Thymus (tissue), 11 donors: ENCODE data around the gene CD99L2. TPM values are rescaled to one million over a fixed set of nuclear protein-coding genes. Genes with fewer than 3 reads are reported as not detected.

Source experiments
- DNase-seq, 9 donors: peaks; one replicate each; pipeline ENCODE4 v3.0.0-alpha.2; 2013; ENCODE audit warnings: low spot score in 9 of 9, low read depth in 6 of 9, missing footprints in 1 of 9
- H3K27ac ChIP-seq, 2 donors: one replicate each; pipeline ENCODE4 v1.5.1; 2013; ENCODE audit warnings: control low read depth in 1 of 2, low read depth in 1 of 2, low read length in 1 of 2, mild to moderate bottlenecking in 1 of 2, moderate library complexity in 1 of 2
- H3K27me3 ChIP-seq, 2 donors: one replicate each; pipeline ENCODE4 v1.5.1; 2013; ENCODE audit warnings: low read length in 1 of 2; ENCODE audit not compliant: control insufficient read depth in 2 of 2, insufficient read depth in 1 of 2
- H3K36me3 ChIP-seq, 2 donors: one replicate each; pipeline ENCODE4 v1.5.1; 2013; ENCODE audit warnings: low read length in 1 of 2, mild to moderate bottlenecking in 1 of 2, moderate library complexity in 1 of 2; ENCODE audit not compliant: control insufficient read depth in 2 of 2, insufficient read depth in 2 of 2
- H3K4me1 ChIP-seq, 2 donors: one replicate each; pipeline ENCODE4 v1.5.1; 2013; ENCODE audit warnings: low read length in 2 of 2; ENCODE audit not compliant: control insufficient read depth in 2 of 2, insufficient read depth in 2 of 2
- H3K4me3 ChIP-seq, 2 donors: one replicate each; pipeline ENCODE4 v1.5.1; 2013; ENCODE audit warnings: low read length in 2 of 2, control low read depth in 1 of 2, mild to moderate bottlenecking in 1 of 2
- H3K9me3 ChIP-seq, 2 donors: one replicate each; pipeline ENCODE4 v1.5.1; 2013; ENCODE audit warnings: low read length in 1 of 2, mild to moderate bottlenecking in 1 of 2; ENCODE audit not compliant: control insufficient read depth in 2 of 2, insufficient read depth in 1 of 2
- WGBS: extraction: QIAGEN DNeasy Blood & Tissue Kit; methylation state at CpG from one replicate; pipeline ENCODE4 v1.1.7; 2013; 5-methylcytosine and 5-hydroxymethylcytosine counted together
- polyA plus RNA-seq: library from polyadenylated mRNA; stranded (reverse); fragments of 200-250 nt; gene quantifications from one replicate; pipeline ENCODE4 v1.2.3, GENCODE V29; 2013
- total RNA-seq: library from RNA; stranded (reverse); fragments of 120-200 nt; gene quantifications from one replicate; pipeline ENCODE4 v1.2.4, GENCODE V29; 2013
- donor health status: healthy.

The CD99L2 gene
- total and polyA plus RNA-seq, 2 donors = 9.3 to 14.0 TPM

DNA sequence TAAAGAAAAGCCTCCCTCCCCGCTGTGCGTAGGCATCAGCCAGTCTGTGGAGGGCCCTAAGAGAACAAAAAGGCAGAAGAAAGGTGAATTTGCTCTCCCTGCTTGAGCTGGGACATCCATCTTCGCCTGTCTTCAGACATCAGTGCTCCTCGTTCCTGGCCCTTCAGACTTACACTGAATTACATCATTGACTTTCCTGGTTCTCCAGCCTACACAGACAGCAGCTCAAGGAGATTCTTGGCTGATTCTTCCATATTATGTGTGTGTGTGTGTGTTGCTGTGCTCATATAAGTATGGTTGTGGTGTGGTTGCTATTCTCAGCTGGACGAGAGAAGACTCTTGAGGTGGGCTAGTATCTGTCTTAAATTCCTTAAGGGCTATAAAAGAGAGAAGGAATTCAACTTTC lies 35.5 kb upstream of the CD99L2 start:
- Histone ChIP-seq H3K36me3 (no peaks in the 10 kb centered on the region), H3K4me1 (no peaks in the 10 kb centered on the region), H3K9me3 (no peaks in the 10 kb centered on the region), H3K27me3 (no peaks in the 10 kb centered on the region), H3K4me3 (no peak overlapping the region), H3K27ac (no peak overlapping the region)
- 86% methylated on average over 5 of the region's 5 CpGs for WGBS
- no peak for DNase-seq

DNA sequence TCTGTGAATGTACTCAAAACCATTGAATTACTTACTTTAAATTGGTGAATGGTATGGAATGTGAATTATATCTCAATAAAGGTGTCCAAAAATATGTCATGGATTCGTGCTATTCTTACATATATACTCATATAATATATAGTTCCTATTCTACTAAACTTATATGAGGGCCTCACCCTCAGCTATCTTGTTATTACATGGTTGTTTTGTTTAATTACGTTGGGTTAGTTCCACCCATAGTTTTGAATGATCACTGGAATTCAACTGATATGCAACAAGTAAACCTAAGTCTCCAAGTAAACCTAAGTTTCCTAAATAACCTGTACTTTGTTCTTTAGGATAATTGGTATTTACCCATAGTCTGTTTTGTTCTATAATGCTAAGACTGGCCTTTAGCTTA lies 30.6 kb upstream of the CD99L2 start:
- Histone ChIP-seq H3K9me3 (no peaks in the 10 kb centered on the region), H3K36me3 (no peaks in the 10 kb centered on the region), H3K4me1 (no peaks in the 10 kb centered on the region), H3K27me3 (no peaks in the 10 kb centered on the region), H3K27ac (no peak overlapping the region), H3K4me3 (no peak overlapping the region)
- 93% methylated on average over 2 of the region's 2 CpGs for WGBS
- DNase-seq = no peak

DNA sequence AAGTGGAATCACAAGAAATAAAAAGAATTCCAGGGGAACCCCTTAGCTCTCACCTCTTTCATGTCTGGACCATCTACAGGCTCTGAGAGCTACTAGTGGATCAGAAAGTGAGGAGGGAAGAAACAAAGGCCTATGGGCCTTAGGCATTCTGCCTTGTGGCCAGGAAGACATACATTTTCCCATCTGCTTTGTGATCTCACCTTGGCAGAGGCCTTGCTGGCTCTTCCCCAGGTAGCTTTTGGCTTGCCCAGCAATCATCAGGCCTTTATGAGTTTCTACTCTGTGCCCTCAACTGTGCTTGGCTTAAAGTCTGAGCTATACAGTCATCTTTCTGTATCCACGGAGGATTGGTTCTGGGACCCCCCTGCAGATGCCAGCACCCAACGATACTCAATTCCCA lies 28.3 kb upstream of the CD99L2 start:
- Histone ChIP-seq H3K9me3 (no peaks in the 10 kb centered on the region), H3K27ac (no peak overlapping the region), H3K4me1 (no peaks in the 10 kb centered on the region), H3K4me3 (no peak overlapping the region), H3K27me3 (no peaks in the 10 kb centered on the region), H3K36me3 (no peaks in the 10 kb centered on the region)
- no peak for DNase-seq
- 96% methylated on average over 2 of the region's 2 CpGs for WGBS

DNA sequence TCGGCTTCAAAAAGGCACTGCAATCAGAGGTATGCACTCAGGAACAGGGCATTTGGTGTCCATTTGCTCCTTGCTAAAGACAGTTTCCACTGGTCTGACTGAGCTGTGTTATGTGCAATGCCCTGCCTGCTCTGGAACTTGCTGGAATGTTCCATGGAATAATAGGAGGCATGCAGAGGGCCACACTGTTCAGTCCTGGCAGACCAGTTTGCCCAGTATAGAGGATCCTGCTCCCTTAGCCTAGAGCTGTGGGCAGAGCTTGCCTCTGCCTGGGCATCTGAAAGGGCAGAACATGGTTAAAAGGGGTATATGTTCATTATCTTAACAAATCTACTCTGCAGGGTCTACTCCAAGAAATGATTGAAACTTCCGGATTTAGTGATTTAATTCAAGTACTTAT lies 27.8 kb upstream of the CD99L2 start:
- 95% methylated on average over 2 of the region's 2 CpGs for WGBS
- Histone ChIP-seq H3K4me1 (no peaks in the 10 kb centered on the region), H3K27me3 (no peaks in the 10 kb centered on the region), H3K27ac (no peak overlapping the region), H3K9me3 (no peaks in the 10 kb centered on the region), H3K36me3 (no peaks in the 10 kb centered on the region), H3K4me3 (no peak overlapping the region)
- DNase-seq = no peak

DNA sequence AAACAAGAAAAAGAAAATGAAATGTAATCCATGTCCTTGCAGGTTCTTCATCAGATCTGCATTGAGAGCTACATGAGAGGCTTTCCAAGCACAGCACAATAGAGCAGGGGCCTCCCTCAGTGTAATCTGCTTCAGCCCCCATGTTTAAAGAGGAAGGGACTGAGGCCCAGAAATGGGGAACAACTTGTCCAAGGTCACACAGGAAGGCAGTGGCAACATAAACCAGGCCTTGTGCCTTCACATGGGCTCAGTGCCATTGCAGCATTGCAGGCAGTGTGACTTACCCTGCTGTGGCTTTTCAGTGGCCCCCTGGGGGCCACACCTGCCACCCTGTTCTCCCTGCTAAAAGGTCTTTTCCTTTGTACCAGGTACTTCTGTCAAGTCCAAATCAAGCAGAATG lies 20.9 kb upstream of the CD99L2 start:
- Histone ChIP-seq H3K36me3 (no peaks in the 10 kb centered on the region), H3K4me3 (no peak overlapping the region), H3K27me3 (no peaks in the 10 kb centered on the region), H3K4me1 (no peaks in the 10 kb centered on the region), H3K27ac (no peak overlapping the region), H3K9me3 (no peaks in the 10 kb centered on the region)
- no peak for DNase-seq

DNA sequence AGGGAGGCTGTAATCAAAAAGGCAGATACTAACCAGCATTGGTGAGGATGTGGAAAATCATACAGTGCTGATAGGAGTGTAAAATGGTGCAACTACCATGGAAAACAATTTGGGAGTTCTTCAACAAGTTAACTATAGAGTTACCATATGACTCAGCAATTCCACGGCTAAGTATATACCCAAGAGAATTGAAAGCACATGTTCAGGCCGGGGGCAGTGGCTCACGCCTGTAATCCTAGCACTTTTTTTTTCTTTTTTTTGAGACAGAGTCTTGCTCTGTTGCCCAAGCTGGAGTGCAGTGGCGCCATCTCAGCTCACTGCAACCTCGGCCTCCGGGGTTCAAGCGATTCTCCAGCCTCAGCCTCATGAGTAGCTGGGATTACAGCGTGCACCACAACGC lies 15.0 kb upstream of the CD99L2 start:
- no peak for DNase-seq
- H3K27me3 ChIP-seq = no peaks in the 10 kb centered on the region
- H3K4me3 ChIP-seq = no peak overlapping the region

DNA sequence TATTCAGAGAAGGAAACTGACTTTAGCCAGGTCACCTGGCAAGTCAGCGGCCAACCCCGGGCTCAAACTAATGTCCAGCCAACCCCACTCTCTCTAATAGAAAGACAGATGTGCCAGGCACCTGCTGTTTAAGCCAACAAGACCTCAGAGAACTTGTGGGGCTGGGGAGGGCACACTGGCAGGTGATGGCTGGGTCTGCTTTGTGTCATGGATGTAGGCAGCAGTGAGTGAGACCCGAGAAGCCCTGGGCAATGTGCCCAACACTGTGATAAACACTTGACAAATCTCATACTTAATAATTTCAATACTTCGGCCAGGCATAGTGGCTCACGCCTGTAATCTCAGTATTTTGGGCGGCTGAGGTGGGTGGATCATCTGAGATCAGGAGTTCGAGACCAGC lies 9.0 kb upstream of the CD99L2 start:
- no peak for DNase-seq
- Histone ChIP-seq H3K4me3 (no peak overlapping the region), H3K27ac (no peak overlapping the region), H3K9me3 (no peaks in the 10 kb centered on the region), H3K27me3 (peaks cover 0 to 2% of the 10 kb centered on the region in 2 donors), H3K4me1 (no peaks in the 10 kb centered on the region), H3K36me3 (no peaks in the 10 kb centered on the region)
- WGBS = 94% methylated on average over 7 of the region's 7 CpGs

More for the DNA sequence above, 15.0 kb upstream of the CD99L2 start:
- WGBS = 91% methylated on average over 9 of the region's 9 CpGs
- Histone ChIP-seq H3K27ac (no peak overlapping the region), H3K4me1 (no peaks in the 10 kb centered on the region), H3K9me3 (no peaks in the 10 kb centered on the region), H3K36me3 (no peaks in the 10 kb centered on the region)

DNA sequence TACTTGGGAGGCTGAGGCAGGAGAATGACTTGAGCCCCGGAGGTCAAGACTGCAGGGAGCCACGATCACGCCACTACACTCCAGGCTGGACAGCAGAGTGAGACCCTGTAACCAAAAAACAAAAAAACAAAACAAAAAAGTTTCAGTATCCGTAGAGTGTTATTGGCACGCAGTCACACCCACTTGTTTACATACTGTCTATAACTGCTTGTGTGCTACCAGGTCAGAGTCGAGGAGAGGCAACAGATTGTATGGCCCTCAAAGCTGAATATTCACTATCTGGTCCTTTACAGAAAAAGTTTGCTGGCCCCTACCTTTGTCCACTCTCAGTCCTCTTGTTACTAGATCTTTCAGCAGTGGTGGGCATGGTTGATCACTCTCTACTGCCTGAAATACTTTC lies 8.2 kb upstream of the CD99L2 start:
- H3K27ac ChIP-seq = no peak overlapping the region
- no peak overlapping the region for H3K4me3 ChIP-seq
- no peaks in the 10 kb centered on the region for H3K4me1 ChIP-seq
- H3K9me3 ChIP-seq = no peaks in the 10 kb centered on the region
- H3K27me3 ChIP-seq = peaks cover 0 to 2% of the 10 kb centered on the region in 2 donors
- DNase-seq = no peak
- no peaks in the 10 kb centered on the region for H3K36me3 ChIP-seq
- WGBS = 95% methylated on average over 6 of the region's 6 CpGs

DNA sequence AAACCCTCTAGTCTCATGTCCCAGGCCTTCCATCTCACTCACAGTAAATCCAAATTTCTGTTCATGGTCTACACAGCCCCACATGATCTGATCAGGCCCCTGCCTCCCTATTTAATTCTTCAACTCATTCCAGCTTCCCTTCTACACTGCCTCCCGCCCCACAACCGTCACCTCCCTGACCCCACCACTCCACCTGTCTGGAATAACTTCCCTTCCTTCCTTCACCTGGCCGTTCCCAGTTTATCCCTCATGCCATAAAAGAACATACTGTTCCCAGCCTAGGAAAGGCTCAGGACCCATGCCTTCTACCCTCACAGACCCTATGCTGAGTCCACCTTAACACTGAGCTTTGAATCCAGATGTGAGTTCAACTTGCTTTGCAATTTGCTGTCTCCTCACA lies 6.8 kb upstream of the CD99L2 start:
- 95% methylated on average over 3 of the region's 3 CpGs for WGBS
- no peaks in the 10 kb centered on the region for H3K4me1 ChIP-seq
- no peaks in the 10 kb centered on the region for H3K9me3 ChIP-seq
- no peak overlapping the region for H3K27ac ChIP-seq
- no peak overlapping the region for H3K4me3 ChIP-seq
- no peaks in the 10 kb centered on the region for H3K36me3 ChIP-seq
- no peak for DNase-seq
- H3K27me3 ChIP-seq = peaks cover 0 to 4% of the 10 kb centered on the region in 2 donors

DNA sequence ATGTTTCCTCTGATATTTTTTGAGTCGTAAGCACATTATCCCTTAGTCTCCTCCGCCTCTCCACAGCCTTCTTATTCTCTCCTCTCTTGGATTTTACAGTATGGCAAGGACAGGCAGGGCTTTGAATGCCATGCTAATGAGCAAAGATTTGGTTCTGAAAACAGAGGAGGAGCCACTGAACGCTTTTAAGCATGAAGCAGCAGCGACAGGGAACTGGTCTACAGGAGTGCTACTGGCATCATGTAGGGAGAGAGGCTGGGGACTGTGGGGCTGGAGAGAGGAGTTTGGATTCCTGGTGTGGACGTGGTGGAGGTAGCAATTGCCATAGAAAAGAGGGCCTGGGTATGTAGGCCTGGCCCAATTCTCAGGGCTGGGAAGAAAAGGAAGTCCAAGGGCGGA lies 4.6 kb upstream of the CD99L2 start:
- no peak overlapping the region for H3K27ac ChIP-seq
- peaks cover 0 to 4% of the 10 kb centered on the region in 2 donors for H3K4me1 ChIP-seq
- DNase-seq = no peak
- H3K27me3 ChIP-seq = peaks cover 0 to 18% of the 10 kb centered on the region in 2 donors
- no peaks in the 10 kb centered on the region for H3K9me3 ChIP-seq
- no peaks in the 10 kb centered on the region for H3K36me3 ChIP-seq
- 92% methylated on average over 6 of the region's 6 CpGs for WGBS
- H3K4me3 ChIP-seq = no peak overlapping the region
